Measurements from ENCODE around the gene ZNF552. TPM values are rescaled to one million over a fixed set of nuclear protein-coding genes. Genes with fewer than 3 reads are reported as not detected.
A peak's percentile ranks its signal among the peaks of the same experiment; 100 is the strongest.
"Not testable (repeated sequence)": the region's sequence is repeated elsewhere in the genome, so short reads cannot be mapped to it uniquely, and the experiment has no call there.

Gene ZNF552
- total and polyA plus RNA-seq, 2 of the 13 experiments (the other 11 are each of a cell fraction or from before 2014, with no cell fraction given): 8.1 to 16.6 TPM

- WGBS (ENCODE audit: low lambda C conversion rate): 100% methylated on average over 1 of the region's 2 CpGs
- peak; percentile 60 for ATAC-seq
- POLR2A ChIA-PET: interaction anchor here (0.7 to 1.9 kb wide), 3 partner anchors 30 to 167 kb away, joined by 3 to 9 read pairs (median 5); partner anchors contain the start of genes ZNF551 and ZNF552
- H3K9me3 ChIP-seq (ENCODE audit: low read length); H3K9ac ChIP-seq (ENCODE audit: insufficient read depth, low read depth, low read length); H3K27me3 ChIP-seq (ENCODE audit: control insufficient read depth in 1 of 2, insufficient read depth in 2 of 2, low read length in 2 of 2); intact Hi-C loops (cut with micrococcal nuclease; ENCODE audit: unreplicated experiment); CTCF ChIA-PET (ENCODE audit: low intra/inter-chr PET ratio, low total read pairs); H4K20me1 ChIP-seq (ENCODE audit: insufficient read depth, low read length); H3K27ac ChIP-seq (ENCODE audit: extremely low read length, insufficient read depth, low read length); H2AFZ ChIP-seq (ENCODE audit: low read length); BruUV-seq (replicated peaks); DNase-seq (ENCODE audit: low spot score); in situ Hi-C loops (cut with HindIII; ENCODE audit: extremely low pct_ligation_motif_present, low pct_unique_long_range_greater_than_20kb): not testable (repeated sequence)
- peak overlapping the region; percentile 76 for H3K4me2 ChIP-seq (ENCODE audit: low read depth, low read length)
- peak overlapping the region in 1 of 3 experiments; percentile 89; a peak in 2 of 6 replicates for H3K4me3 ChIP-seq (replicated peaks in 1 of 3; ENCODE audit: insufficient read depth in 1 of 3, low read depth in 2 of 3, low read length in 3 of 3)
- H3K36me3 ChIP-seq (replicated peaks in 1 of 2; ENCODE audit: control insufficient read depth in 1 of 2, insufficient read depth in 2 of 2, low read length in 2 of 2): peaks cover 0 to 24% of the 10 kb centered on the region in 2 experiments; a peak in 4 of 5 replicates
- peaks cover 16% of the 10 kb centered on the region for H3K4me1 ChIP-seq (ENCODE audit: insufficient read depth, low read length)
- TF ChIP-seq ZC3H13 (CRISPR knock-in tag; IDR thresholded peaks at IDR 0.05): 0 out of 2 replicates have a peak, but pooled peaks have one; percentile 13
- peak; percentile 28 for FAIRE-seq
- H3K79me2 ChIP-seq (ENCODE audit: insufficient read depth, low read length): peaks cover 37% of the 10 kb centered on the region
Measured at GRCh38 chr19:57849162-57849665, 34.5 kb upstream of the ZNF552 start.

- H3K27ac ChIP-seq (ENCODE audit: extremely low read length, insufficient read depth, low read length); H3K27me3 ChIP-seq (ENCODE audit: control insufficient read depth in 1 of 2, insufficient read depth in 2 of 2, low read length in 2 of 2); BruUV-seq (replicated peaks); H3K9me3 ChIP-seq (ENCODE audit: low read length); intact Hi-C loops (cut with micrococcal nuclease; ENCODE audit: unreplicated experiment); CTCF ChIA-PET (ENCODE audit: low intra/inter-chr PET ratio, low total read pairs); H3K9ac ChIP-seq (ENCODE audit: insufficient read depth, low read depth, low read length); POLR2A ChIA-PET; FAIRE-seq; in situ Hi-C loops (cut with HindIII; ENCODE audit: extremely low pct_ligation_motif_present, low pct_unique_long_range_greater_than_20kb); H3K4me3 ChIP-seq (replicated peaks in 1 of 3; ENCODE audit: insufficient read depth in 1 of 3, low read depth in 2 of 3, low read length in 3 of 3); H2AFZ ChIP-seq (ENCODE audit: low read length); DNase-seq (ENCODE audit: low spot score); H3K4me2 ChIP-seq (ENCODE audit: low read depth, low read length); ATAC-seq; H4K20me1 ChIP-seq (ENCODE audit: insufficient read depth, low read length): not testable (repeated sequence)
- Histone ChIP-seq H3K36me3 (replicated peaks in 1 of 2; ENCODE audit: control insufficient read depth in 1 of 2, insufficient read depth in 2 of 2, low read length in 2 of 2) (peaks cover 1 to 28% of the 10 kb centered on the region in 2 experiments; a peak in 4 of 5 replicates), H3K79me2 (ENCODE audit: insufficient read depth, low read length) (peaks cover 32% of the 10 kb centered on the region), H3K4me1 (ENCODE audit: insufficient read depth, low read length) (peaks cover 16% of the 10 kb centered on the region)
- WGBS (ENCODE audit: low lambda C conversion rate): 85% methylated on average over 3 of the region's 3 CpGs
Measured at GRCh38 chr19:57847164-57847563, 32.5 kb upstream of the ZNF552 start.
